Ishikawa (cell line): Measurements from ENCODE around the gene SNRNP25.

Experiments
- CEBPB ChIP-seq: IDR thresholded peaks from 2 replicates; pipeline ENCODE4 v1.6.1; 2012
- CREB1 ChIP-seq: IDR thresholded peaks from 2 replicates; pipeline ENCODE4 v1.6.1; 2012; ENCODE audit warnings: low read depth
- EP300 ChIP-seq: IDR thresholded peaks from 2 replicates; pipeline ENCODE4 v1.6.1; 2012; ENCODE audit warnings: borderline replicate concordance
- YY1 ChIP-seq: IDR thresholded peaks from 2 replicates; pipeline ENCODE4 v1.6.1; 2012; ENCODE audit warnings: low read depth

DNA sequence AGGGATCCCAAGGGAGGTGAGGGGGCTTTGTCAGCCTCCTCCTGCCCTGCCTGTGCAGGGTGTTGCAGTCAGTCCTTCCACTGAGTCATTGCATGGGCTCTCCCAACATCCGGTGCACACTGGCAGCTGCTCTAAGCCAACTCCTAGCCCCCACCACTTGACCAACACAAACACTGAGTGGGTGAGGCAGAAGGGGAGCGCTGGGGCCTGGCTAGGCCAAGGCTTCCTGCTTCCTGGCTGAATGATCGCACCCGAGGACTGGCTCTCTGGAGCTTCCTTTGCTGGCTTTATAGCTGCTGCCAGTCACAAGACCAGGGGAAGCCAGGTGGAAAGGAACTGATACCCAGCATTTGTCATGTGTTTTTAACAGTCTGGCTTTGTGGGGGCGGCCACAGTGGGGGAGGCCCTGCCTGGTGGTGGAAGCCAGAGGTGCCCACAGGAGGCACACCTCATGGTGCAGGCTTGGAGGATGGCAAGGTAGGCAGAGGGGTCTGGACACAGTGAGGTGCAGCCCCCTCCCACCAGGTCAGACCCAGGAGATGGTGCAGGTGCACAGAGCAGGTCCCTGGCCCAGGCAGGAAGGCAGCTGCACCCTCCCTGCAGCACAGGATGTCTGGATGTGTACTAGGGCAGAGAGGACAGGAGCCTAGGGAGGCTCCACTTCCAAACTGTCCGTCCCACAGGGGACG is 31.2 kb downstream of the SNRNP25 start:
- TF ChIP-seq YY1 (no peak), CREB1 (no peak), EP300 (peak; percentile 71; the same call in 1 of the 2 replicates), CEBPB (no peak)
